PFSK-1 (cell line): ENCODE measurements around the gene KIF23.

Experiments used
- POLR2AphosphoS5 ChIP-seq: IDR thresholded peaks from 2 replicates; pipeline ENCODE4 v1.6.1; 2012; ENCODE audit warnings: low read depth, mild to moderate bottlenecking, control low read depth, low read length, moderate library complexity
- REST ChIP-seq, 2 experiments: IDR thresholded peaks; 2 replicates each; pipeline versions ENCODE4 v1.6.1 to v1.8.0; 2011 to 2012; ENCODE audit warnings: low read depth in 2 of 2, low read length in 2 of 2, control low read depth in 1 of 2, inconsistent platforms in 1 of 2, mild to moderate bottlenecking in 1 of 2, moderate library complexity in 1 of 2; ENCODE audit not compliant: insufficient read depth in 1 of 2
- SIN3A ChIP-seq: IDR thresholded peaks from 2 replicates; pipeline ENCODE4 v1.6.1; 2012; ENCODE audit warnings: mild to moderate bottlenecking, low read length, moderate library complexity, borderline replicate concordance; ENCODE audit not compliant: insufficient read depth
- TAF1 ChIP-seq: IDR thresholded peaks from 2 replicates; pipeline ENCODE4 v1.6.1; 2012; ENCODE audit warnings: low read length, control low read depth, borderline replicate concordance; ENCODE audit not compliant: insufficient read depth

DNA sequence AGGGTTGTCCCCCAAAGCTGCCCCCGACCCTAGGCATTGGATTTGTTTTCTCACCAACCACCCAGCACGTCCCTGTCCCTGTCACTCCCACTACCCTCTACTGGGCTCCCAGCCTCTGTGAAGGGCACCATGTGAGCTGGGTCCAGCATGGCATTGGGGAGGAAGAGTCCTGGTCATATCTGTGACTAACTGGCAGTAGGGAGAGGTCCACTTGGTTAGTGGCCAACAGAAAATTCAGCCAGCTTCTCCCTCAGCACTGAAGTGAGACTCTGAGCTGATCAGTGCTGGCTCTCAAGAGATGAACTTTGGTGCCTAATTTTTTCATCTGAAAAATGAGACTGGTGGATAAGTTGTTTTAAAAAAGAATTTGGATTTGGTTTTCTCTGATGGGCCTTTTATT is 11.3 kb upstream of the KIF23 start:
- no peak for TF ChIP-seq POLR2AphosphoS5
- TF ChIP-seq TAF1, result no peak
- TF ChIP-seq REST (IDR thresholded peaks at IDR 0.05; ENCODE audit: insufficient read depth in 1 of 2, low read depth in 2 of 2, low read length in 2 of 2), result no peak
- TF ChIP-seq SIN3A, result no peak
